GM23338 (cell line): ENCODE measurements around the gene OTUB1. TPM values are rescaled to one million over a fixed set of nuclear protein-coding genes. Genes with fewer than 3 reads are reported as not detected.

Experiments used
- ATAC-seq: fragments of 200-7000 bp; cut with Tn5 transposase; 3 replicates; pipeline ENCODE4 v1.9.1; 2020
- DNase-seq: peaks from one replicate; pipeline ENCODE4 v3.0.0-alpha.2; 2015; ENCODE audit warnings: low spot score
- H2AFZ ChIP-seq: fragments of 200-600 bp; sonication (generic); 2 replicates; pipeline ENCODE4 v1.8.0; 2016; ENCODE audit warnings: antibody characterized with exemption, mild to moderate bottlenecking, moderate library complexity
- H3F3A ChIP-seq: fragments of 200-600 bp; sonication (generic); replicated peaks from 2 replicates; pipeline ENCODE4 v1.8.0; 2017; ENCODE audit warnings: antibody characterized with exemption, mixed run types, low read depth
- H3K27ac ChIP-seq: fragments of 200-600 bp; sonication (generic); 2 replicates; pipeline ENCODE4 v1.6.1; 2016; ENCODE audit warnings: low read depth
- H3K27me3 ChIP-seq: fragments of 200-600 bp; sonication (generic); 2 replicates; pipeline ENCODE4 v1.8.0; 2016; ENCODE audit warnings: mild to moderate bottlenecking, mixed run types, moderate library complexity; ENCODE audit not compliant: insufficient read depth
- H3K36me3 ChIP-seq: fragments of 200-600 bp; sonication (generic); 2 replicates; pipeline ENCODE4 v1.8.0; 2016; ENCODE audit warnings: mild to moderate bottlenecking; ENCODE audit not compliant: insufficient read depth
- H3K4me1 ChIP-seq: fragments of 200-600 bp; sonication (generic); 2 replicates; pipeline ENCODE4 v1.8.0; 2016; ENCODE audit warnings: mild to moderate bottlenecking, moderate library complexity; ENCODE audit not compliant: insufficient read depth
- H3K4me2 ChIP-seq: fragments of 200-600 bp; sonication (generic); 2 replicates; pipeline ENCODE4 v1.7.1; 2017; ENCODE audit warnings: mixed run types
- H3K4me3 ChIP-seq: fragments of 200-600 bp; sonication (generic); 2 replicates; pipeline ENCODE4 v1.6.1; 2016; ENCODE audit warnings: mixed run types
- H3K79me2 ChIP-seq: fragments of 200-600 bp; sonication (generic); replicated peaks from 2 replicates; pipeline ENCODE4 v1.8.0; 2017; ENCODE audit warnings: mild to moderate bottlenecking; ENCODE audit not compliant: insufficient read depth
- H3K9me2 ChIP-seq: fragments of 200-600 bp; sonication (generic); 2 replicates; pipeline ENCODE4 v1.8.0; 2017; ENCODE audit not compliant: insufficient read depth
- H4K20me1 ChIP-seq: fragments of 200-600 bp; sonication (generic); replicated peaks from 2 replicates; pipeline ENCODE4 v1.8.0; 2017; ENCODE audit warnings: mild to moderate bottlenecking; ENCODE audit not compliant: insufficient read depth
- H3K27ac Mint-ChIP-seq: 2 replicates; pipeline ENCODE4 v1.8.0; 2020; ENCODE audit warnings: inconsistent platforms, mild to moderate bottlenecking, moderate library complexity, mixed read lengths
- H3K27me3 Mint-ChIP-seq: 3 replicates; pipeline ENCODE4 v1.8.0; 2022; ENCODE audit warnings: low read depth, mild to moderate bottlenecking, moderate library complexity, mixed read lengths, inconsistent platforms; ENCODE audit not compliant: insufficient read depth, poor library complexity
- H3K36me3 Mint-ChIP-seq: 3 replicates; pipeline ENCODE4 v1.8.0; 2021; ENCODE audit warnings: low read depth, mild to moderate bottlenecking, inconsistent platforms, moderate library complexity, mixed read lengths
- H3K4me1 Mint-ChIP-seq: 3 replicates; pipeline ENCODE4 v1.8.0; 2020; ENCODE audit warnings: mild to moderate bottlenecking, inconsistent platforms, mixed read lengths
- H3K4me3 Mint-ChIP-seq: 3 replicates; pipeline ENCODE4 v1.8.0; 2021; ENCODE audit warnings: moderate library complexity, mild to moderate bottlenecking, inconsistent platforms, mixed read lengths
- H3K9me3 Mint-ChIP-seq: 3 replicates; pipeline ENCODE4 v1.8.0; 2020; ENCODE audit warnings: moderate library complexity, mild to moderate bottlenecking, inconsistent platforms, mixed read lengths
- CREB1 ChIP-seq: fragments of 250-450 bp; sonication (Bioruptor Pico); IDR thresholded peaks from 2 replicates; pipeline ENCODE4 v1.5.0; 2020; ENCODE audit warnings: low read depth, mild to moderate bottlenecking, moderate library complexity
- CTCF ChIP-seq, 2 experiments: fragments of 200-600 bp in 1 of 2; sonication (generic) in 1 of 2; conservative IDR thresholded peaks; 2 replicates each; pipeline versions ENCODE4 v1.5.1 to v1.6.1; 2016 to 2017; ENCODE audit warnings: antibody characterized with exemption in 2 of 2, low read depth in 2 of 2, mild to moderate bottlenecking in 2 of 2, moderate library complexity in 1 of 2
- ETS1 ChIP-seq: IDR thresholded peaks from 2 replicates; pipeline ENCODE4 v1.6.1; 2016; ENCODE audit warnings: antibody characterized with exemption
- EZH2 ChIP-seq: fragments of 200-600 bp; sonication (generic); IDR thresholded peaks from one replicate; pipeline ENCODE4 v1.8.0; 2017; ENCODE audit warnings: antibody characterized with exemption, mild to moderate bottlenecking, low read depth; ENCODE audit not compliant: unreplicated experiment
- EZH2phosphoT487 ChIP-seq: fragments of 200-600 bp; sonication (generic); IDR thresholded peaks from one replicate; pipeline ENCODE4 v1.8.1; 2018; ENCODE audit warnings: antibody characterized with exemption; ENCODE audit not compliant: unreplicated experiment
- JUNB ChIP-seq: IDR thresholded peaks from one replicate; pipeline ENCODE4 v1.6.1; 2016; ENCODE audit warnings: antibody characterized with exemption; ENCODE audit not compliant: unreplicated experiment
- NANOG ChIP-seq: IDR thresholded peaks from 2 replicates; pipeline ENCODE4 v1.6.1; 2016; ENCODE audit warnings: antibody characterized with exemption, borderline replicate concordance
- POLR2AphosphoS5 ChIP-seq: IDR thresholded peaks from 2 replicates; pipeline ENCODE4 v1.6.1; 2016; ENCODE audit warnings: antibody characterized with exemption, low read depth
- REST ChIP-seq: IDR thresholded peaks from one replicate; pipeline ENCODE4 v1.6.1; 2018; ENCODE audit warnings: antibody characterized with exemption; ENCODE audit not compliant: unreplicated experiment
- STAT1 ChIP-seq: IDR thresholded peaks from one replicate; pipeline ENCODE4 v1.6.1; 2016; ENCODE audit warnings: antibody characterized with exemption; ENCODE audit not compliant: unreplicated experiment
- ZNF114 ChIP-seq: fragments of 250-450 bp; sonication (Bioruptor Pico); IDR thresholded peaks from 2 replicates; pipeline ENCODE4 v1.5.0; 2020; ENCODE audit warnings: mild to moderate bottlenecking, moderate library complexity
- ZNF331 ChIP-seq: fragments of 250-450 bp; sonication (Bioruptor Pico); IDR thresholded peaks from 2 replicates; pipeline ENCODE4 v1.5.0; 2020; ENCODE audit warnings: low read depth, mild to moderate bottlenecking, moderate library complexity
- polyA plus RNA-seq: library from polyadenylated mRNA; unstranded; fragments of >200 nt; fragmentation: Nextera tagmentation; extraction: Ambion mirVana; gene quantifications from 2 replicates; pipeline ENCODE4 v1.2.1, GENCODE V29; 2016
- total RNA-seq: library from RNA; depleted of rRNA; stranded (reverse); fragments of >200 nt; shearing (Covaris generic); gene quantifications from 2 replicates; pipeline ENCODE4 v1.2.3, GENCODE V29; 2014

OTUB1 gene
- total and polyA plus RNA-seq, 2 experiments from 2014 or later, result 122 to 207 TPM

- Histone ChIP-seq H3K4me1 (0 out of 2 replicates have a peak, but pooled peaks cover 4% of the 10 kb centered on the region), H3K4me2 (no peak overlapping the region), H4K20me1 (no peaks in the 10 kb centered on the region; the same call in 1 of the 2 replicates), H3K4me3 (no peak overlapping the region), H3K9me2 (no peaks in the 10 kb centered on the region), H3K36me3 (no peaks in the 10 kb centered on the region; the same call in 1 of the 2 replicates), H3K27ac (no peak overlapping the region), H3K27me3 (no peaks in the 10 kb centered on the region), H2AFZ (no peak overlapping the region), H3K79me2 (no peaks in the 10 kb centered on the region; the same call in 1 of the 2 replicates), H3F3A (no peaks in the 10 kb centered on the region; the same call in 1 of the 2 replicates)
- Mint-ChIP-seq H3K9me3 (no peaks in the 10 kb centered on the region), H3K4me1 (peaks cover 10% of the 10 kb centered on the region), H3K4me3 (no peak overlapping the region), H3K36me3 (peaks cover 67% of the 10 kb centered on the region), H3K27me3 (peaks cover 3% of the 10 kb centered on the region), H3K27ac (no peak overlapping the region)
- TF ChIP-seq STAT1 (no peak), EZH2 (no peak), EZH2phosphoT487 (no peak), CREB1 (CRISPR knock-in tag) (no peak)
- no peak for ATAC-seq
- no peak for DNase-seq
These were observed 33.7 kb upstream of the OTUB1 start for GRCh38 chr11:63952570-63952969.

- no peak for ATAC-seq
- no peak for TF ChIP-seq REST
- no peak for TF ChIP-seq NANOG
- no peak for TF ChIP-seq ZNF114 (CRISPR knock-in tag)
- TF ChIP-seq CREB1 (CRISPR knock-in tag), result no peak
- no peak for TF ChIP-seq EZH2
- TF ChIP-seq CTCF (conservative IDR thresholded peaks at IDR 0.05; ENCODE audit: low read depth in 2 of 2), result no peak
- no peak for TF ChIP-seq ETS1
- TF ChIP-seq POLR2AphosphoS5, result no peak
- TF ChIP-seq EZH2phosphoT487, result no peak
- TF ChIP-seq STAT1, result no peak
- no peak for TF ChIP-seq ZNF331 (CRISPR knock-in tag)
- TF ChIP-seq JUNB, result no peak
These were observed 28.2 kb upstream of the OTUB1 start for GRCh38 chr11:63958008-63958407.

More at GRCh38 chr11:63958008-63958407, 28.2 kb upstream of the OTUB1 start:
- Histone ChIP-seq H3K27ac (no peak overlapping the region), H3K9me2 (no peaks in the 10 kb centered on the region), H2AFZ (no peak overlapping the region), H3K4me3 (no peak overlapping the region), H3K4me2 (no peak overlapping the region), H4K20me1 (no peaks in the 10 kb centered on the region; the same call in 1 of the 2 replicates), H3K79me2 (no peaks in the 10 kb centered on the region), H3K36me3 (no peaks in the 10 kb centered on the region; the same call in 1 of the 2 replicates), H3K4me1 (no peaks in the 10 kb centered on the region), H3K27me3 (no peaks in the 10 kb centered on the region), H3F3A (peaks cover 4% of the 10 kb centered on the region; the same call in 1 of the 2 replicates)
- no peak for DNase-seq
- H3K4me3 Mint-ChIP-seq, result no peak overlapping the region
- no peak overlapping the region for H3K27ac Mint-ChIP-seq
- peaks cover 6% of the 10 kb centered on the region for H3K27me3 Mint-ChIP-seq
- H3K4me1 Mint-ChIP-seq, result no peaks in the 10 kb centered on the region; the same call in 2 of the 3 replicates
- H3K36me3 Mint-ChIP-seq, result peaks cover 33% of the 10 kb centered on the region
- no peaks in the 10 kb centered on the region; the same call in 2 of the 3 replicates for H3K9me3 Mint-ChIP-seq
